Uterus (tissue), 2 donors: Measurements from ENCODE around the gene HSD17B8.

Experiments
- POLR2A ChIP-seq, 2 donors: fragments of 450-650 bp; IDR thresholded peaks; one replicate each; pipeline ENCODE4 v1.6.1; 2016; ENCODE audit warnings: antibody characterized with exemption in 2 of 2, mild to moderate bottlenecking in 1 of 2, moderate library complexity in 1 of 2
- TF ChIP-seq, protein P1 (sequence below), 4 experiments: fragments of 200-600 bp in 2 of 4; fragments of 450-650 bp in 2 of 4; sonication (generic) in 2 of 4; IDR thresholded peaks; one replicate each; pipeline ENCODE4 v1.5.1; 2016 to 2019; ENCODE audit warnings: antibody characterized with exemption in 4 of 4, mild to moderate bottlenecking in 2 of 4, moderate library complexity in 1 of 4

- TF ChIP-seq, protein P1, sequence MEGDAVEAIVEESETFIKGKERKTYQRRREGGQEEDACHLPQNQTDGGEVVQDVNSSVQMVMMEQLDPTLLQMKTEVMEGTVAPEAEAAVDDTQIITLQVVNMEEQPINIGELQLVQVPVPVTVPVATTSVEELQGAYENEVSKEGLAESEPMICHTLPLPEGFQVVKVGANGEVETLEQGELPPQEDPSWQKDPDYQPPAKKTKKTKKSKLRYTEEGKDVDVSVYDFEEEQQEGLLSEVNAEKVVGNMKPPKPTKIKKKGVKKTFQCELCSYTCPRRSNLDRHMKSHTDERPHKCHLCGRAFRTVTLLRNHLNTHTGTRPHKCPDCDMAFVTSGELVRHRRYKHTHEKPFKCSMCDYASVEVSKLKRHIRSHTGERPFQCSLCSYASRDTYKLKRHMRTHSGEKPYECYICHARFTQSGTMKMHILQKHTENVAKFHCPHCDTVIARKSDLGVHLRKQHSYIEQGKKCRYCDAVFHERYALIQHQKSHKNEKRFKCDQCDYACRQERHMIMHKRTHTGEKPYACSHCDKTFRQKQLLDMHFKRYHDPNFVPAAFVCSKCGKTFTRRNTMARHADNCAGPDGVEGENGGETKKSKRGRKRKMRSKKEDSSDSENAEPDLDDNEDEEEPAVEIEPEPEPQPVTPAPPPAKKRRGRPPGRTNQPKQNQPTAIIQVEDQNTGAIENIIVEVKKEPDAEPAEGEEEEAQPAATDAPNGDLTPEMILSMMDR (IDR thresholded peaks at IDR 0.05): no peak
- no peak for TF ChIP-seq POLR2A (IDR thresholded peaks at IDR 0.05)
Measured at GRCh38 chr6:33204165-33204414, 365 bp upstream of the HSD17B8 start.
